Posterior cingulate gyrus (tissue), 11 donors: Measurements from ENCODE around the gene FAIM2.

Source experiments
- DNase-seq, 10 donors: peaks; one replicate each; pipeline versions ENCODE4 v3.0.0 to v3.0.0-alpha.2; 2020 to 2021; ENCODE audit warnings: mixed read lengths in 3 of 10
- intact Hi-C: fragments of 100-400 bp; cut with DNase I; formaldehyde crosslinking; loops from one replicate; pipeline ENCODE4 v1.15.1; 2023

Gene FAIM2

GRCh38 chr12:49843411-49843810, 60.3 kb downstream of the FAIM2 start:
- DNase-seq: no peak
- intact Hi-C loops: loop anchor here (2.0 kb wide), 1 partner anchor 15 kb away; the partner anchor contains the start of gene NCKAP5L

DNA sequence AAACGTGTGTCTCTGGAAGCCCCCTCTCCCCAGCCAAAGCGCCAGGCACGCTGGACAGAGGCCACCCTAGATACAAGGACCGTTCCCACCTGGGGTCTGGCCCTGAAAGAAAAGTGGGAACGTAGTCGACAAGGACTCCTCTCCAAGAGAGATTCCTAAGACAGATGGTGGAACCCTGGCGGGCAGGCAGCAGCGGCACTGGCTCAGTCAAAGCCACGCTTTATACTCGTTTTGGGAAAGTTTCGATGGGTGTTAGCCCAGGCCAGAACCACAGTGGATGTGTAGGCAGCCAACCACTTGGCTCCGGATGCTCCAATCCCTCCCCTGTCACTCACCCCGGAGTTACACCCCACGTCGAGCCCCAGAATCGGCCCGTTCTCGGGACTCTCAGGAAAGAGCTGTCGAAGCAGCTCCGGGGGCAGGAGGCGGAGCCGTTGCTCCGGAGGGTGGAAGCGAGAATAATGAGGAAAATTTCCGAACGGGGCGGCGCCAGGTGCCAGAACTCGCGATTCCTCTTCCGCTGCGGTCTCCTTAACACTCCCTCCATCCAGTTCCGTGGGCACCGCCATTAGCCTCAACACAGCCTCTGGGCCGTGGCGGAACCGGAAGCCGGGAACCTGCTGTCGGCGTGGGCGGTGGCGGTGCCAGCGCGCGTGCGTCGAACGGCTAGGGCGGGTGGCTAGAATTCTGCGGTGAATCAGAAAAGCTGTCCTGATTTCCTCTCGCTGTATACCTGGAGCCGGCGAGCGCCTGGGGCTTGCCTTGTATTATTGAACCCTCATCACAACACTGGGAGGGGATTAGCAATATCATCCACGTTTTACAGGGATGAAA, 61.0 kb downstream of the FAIM2 start, which contains the start of gene BCDIN3D:
TSS of gene BCDIN3D (minus strand) at position 588 of the 834 bp plus-strand sequence. CDS start at position 569, 19 bp downstream.
- intact Hi-C loops: loop anchor here (2.0 kb wide), 1 partner anchor 14 kb away; the partner anchor contains the start of gene NCKAP5L
- DNase-seq: peak; percentile 83 to 99 (median 90)

- intact Hi-C loops: loop anchor here (1.0 kb wide), 1 partner anchor 63 kb away; no protein-coding TSS in a partner anchor
- DNase-seq: no peak
Measured at GRCh38 chr12:49838973-49839633, 64.6 kb downstream of the FAIM2 start.

DNA sequence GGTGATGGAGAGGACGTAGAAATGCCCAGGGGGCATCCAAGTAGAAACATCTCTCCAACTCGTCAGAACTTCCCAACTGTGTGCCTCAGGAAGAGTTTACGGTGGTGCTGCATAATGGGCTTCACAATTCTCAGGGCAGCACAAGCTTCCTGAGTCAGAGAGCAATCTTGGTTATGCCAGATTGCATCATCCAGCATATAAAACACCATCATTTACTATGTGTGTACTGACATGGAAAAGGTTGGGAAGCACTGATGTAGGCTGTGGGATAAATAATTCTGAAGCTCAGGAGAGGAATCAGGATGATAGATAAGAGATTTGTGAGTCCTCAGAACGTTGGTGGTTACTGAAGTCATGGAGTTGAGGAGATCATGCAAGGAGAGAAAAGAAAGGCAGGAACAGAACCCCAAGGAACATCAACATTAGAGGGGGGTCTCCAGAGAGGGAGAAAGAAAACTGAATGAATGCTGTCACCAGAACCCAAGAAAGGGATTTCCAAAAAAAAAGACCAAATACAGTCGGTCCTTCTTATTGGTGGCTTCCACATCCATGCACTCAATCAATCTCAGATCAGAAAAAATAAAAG, 70.8 kb downstream of the FAIM2 start:
- DNase-seq: no peak

GRCh38 chr12:49831717-49832116, 72.0 kb downstream of the FAIM2 start:
- DNase-seq: no peak
- intact Hi-C loops: no loop called here

More for the DNA sequence above, 70.8 kb downstream of the FAIM2 start:
- intact Hi-C loops: no loop called here

- intact Hi-C loops: loop anchor here (2.0 kb wide), 1 partner anchor 14 kb away; the partner anchor contains the start of gene BCDIN3D
- peak; percentile 91 to 99 (median 94) for DNase-seq
Measured at GRCh38 chr12:49828133-49829091, 75.3 kb downstream of the FAIM2 start, which contains the start of gene NCKAP5L. Gene NCKAP5L, minus strand, starts transcription at chr12:49828413. Its CDS starts 24,369 bp downstream, at chr12:49804044.

DNA sequence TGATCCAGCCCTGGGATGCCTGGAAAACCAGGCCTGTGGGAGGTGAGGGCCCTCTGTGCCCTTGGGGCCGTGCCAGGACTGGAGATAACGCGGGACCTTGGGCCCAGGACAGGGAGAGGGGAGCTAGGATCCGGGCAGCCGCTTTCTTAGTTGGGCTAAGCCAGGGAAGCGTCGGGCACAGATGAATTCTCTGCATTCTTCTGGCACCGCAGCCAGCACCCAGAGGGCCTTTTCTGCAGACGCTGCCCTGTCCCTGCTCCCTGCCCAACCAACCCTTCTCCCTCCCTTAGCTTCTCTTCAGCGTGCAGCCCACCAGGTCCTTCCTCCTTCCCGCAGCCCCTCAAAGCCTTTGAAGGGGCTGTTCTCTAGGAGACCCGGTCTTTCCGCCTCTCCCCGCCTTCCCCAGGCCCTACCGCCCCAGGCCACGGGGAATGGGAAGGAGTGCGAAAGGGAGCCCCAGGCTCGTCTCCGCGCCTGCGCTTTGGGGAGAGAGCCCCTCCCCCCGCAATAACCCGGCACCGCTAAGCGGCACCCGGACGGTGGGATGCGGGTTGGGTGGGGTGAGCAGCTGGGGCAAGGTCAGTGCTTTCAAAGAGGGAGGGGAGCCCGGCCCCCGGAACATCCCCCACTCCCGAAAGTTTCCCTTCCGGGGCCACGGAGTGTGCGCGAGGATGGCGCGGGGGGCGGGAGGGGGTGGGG, 76.2 kb downstream of the FAIM2 start:
- DNase-seq: peak; percentile 62 to 95 (median 71)
- intact Hi-C loops: loop anchor here (2.0 kb wide), 1 partner anchor 15 kb away; the partner anchor contains the start of gene BCDIN3D

DNA sequence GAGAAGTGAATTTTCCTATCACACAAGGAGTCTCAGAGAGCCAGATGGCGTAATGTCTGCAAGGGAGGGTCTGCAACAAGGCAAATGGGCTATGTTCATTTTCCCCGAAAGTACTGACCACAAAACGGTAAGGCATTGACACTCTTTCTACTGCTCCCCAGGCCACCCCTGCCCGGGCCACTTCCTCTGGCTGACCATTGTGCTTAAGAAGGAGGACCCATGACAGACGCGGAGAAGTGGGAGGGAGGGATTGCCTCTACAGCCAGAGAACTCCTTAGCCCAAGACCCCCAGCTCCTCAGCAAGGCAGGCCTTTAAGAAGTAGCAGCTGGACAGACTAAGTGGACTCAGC, 76.7 kb downstream of the FAIM2 start:
- intact Hi-C loops: no loop called here
- no peak for DNase-seq

DNA sequence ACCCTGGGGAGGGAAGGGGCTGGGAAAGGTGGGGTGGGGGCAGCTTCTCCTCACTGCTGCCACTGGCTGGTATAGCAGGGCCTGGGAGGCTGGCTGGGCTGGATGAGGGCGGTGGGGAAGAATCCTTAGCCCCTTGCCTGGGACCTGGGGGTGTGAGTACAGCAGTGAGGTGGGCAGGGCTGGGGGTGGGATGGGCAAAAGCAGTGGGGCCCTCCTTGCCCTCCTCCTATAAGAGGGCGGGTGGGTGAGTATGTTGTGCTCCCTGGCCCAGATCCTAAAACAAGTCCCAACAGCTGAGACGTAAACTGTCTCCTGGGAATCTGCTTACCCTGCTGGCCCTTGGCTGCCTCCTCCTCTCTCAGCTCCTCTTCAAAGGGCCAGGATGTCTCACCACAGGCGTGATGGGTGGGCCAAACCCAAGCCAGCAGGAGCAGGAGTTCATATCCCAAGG, 77.7 kb downstream of the FAIM2 start:
- no peak for DNase-seq
- intact Hi-C loops: no loop called here

- peak in 1 of 10 donors; percentile 87 for DNase-seq
- intact Hi-C loops: no loop called here
Measured at GRCh38 chr12:49825360-49825970, 78.2 kb downstream of the FAIM2 start.

GRCh38 chr12:49824895-49825294, 78.8 kb downstream of the FAIM2 start:
- DNase-seq: no peak
- intact Hi-C loops: no loop called here

DNA sequence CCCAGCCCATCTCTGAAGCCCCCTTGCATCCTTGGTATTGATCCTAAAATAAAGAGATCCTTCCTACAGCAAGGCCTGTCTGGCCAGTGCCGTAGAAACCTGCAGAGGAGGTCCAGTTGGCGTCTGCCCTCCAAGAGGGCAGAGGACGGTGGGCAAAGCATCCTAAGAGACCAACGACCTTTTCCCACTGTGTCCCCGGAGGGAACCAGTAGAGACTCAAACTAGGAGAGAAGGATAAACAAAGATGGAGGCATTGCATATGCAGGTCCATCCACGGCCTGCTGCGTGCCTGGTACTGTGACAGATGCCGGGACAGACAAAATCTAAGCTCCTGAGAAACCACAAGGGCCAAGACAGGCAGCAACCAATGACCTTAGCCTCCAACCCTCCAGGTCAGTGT, 79.3 kb downstream of the FAIM2 start:
- intact Hi-C loops: no loop called here
- DNase-seq: no peak

DNA sequence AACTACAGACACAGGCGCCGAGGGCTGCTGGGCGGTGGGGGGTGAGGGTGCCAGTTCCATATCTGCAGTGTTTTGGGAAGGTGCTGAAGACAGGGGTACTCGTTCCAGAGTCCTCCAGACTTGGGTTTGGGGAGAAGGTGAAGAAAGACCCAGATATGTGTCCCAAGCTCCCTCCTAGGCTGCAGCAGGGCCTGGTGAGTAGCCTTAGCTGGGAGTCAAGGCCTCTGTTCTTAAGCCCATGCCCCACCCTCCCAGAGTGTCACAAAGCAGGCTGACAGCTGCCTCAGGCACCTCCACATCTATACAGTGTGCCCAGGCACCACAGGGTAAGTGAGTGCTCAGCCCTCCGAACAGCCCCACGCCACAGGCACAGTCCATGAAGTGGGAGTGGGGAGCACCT, 79.7 kb downstream of the FAIM2 start:
- intact Hi-C loops: no loop called here
- DNase-seq: no peak

DNA sequence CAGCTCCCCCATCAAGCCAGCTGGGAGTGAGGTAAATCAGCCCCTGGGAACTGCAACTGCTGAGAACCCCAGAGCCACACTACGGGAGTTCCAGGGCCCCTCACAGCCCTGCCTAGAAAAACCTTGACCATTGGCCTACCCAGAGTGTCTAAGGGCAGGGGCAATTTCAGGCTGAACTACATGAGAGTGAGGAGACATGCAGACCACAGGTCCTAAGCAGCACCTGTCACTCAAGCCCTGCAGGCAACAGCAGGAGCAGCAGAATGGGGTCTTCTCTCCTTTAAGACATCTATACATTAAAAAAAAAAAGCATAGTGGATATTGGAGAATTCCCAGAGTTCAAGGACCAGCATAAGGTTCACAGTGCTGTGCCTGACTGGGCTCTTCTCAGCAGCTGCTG, 80.3 kb downstream of the FAIM2 start:
- intact Hi-C loops: no loop called here
- DNase-seq: no peak

DNA sequence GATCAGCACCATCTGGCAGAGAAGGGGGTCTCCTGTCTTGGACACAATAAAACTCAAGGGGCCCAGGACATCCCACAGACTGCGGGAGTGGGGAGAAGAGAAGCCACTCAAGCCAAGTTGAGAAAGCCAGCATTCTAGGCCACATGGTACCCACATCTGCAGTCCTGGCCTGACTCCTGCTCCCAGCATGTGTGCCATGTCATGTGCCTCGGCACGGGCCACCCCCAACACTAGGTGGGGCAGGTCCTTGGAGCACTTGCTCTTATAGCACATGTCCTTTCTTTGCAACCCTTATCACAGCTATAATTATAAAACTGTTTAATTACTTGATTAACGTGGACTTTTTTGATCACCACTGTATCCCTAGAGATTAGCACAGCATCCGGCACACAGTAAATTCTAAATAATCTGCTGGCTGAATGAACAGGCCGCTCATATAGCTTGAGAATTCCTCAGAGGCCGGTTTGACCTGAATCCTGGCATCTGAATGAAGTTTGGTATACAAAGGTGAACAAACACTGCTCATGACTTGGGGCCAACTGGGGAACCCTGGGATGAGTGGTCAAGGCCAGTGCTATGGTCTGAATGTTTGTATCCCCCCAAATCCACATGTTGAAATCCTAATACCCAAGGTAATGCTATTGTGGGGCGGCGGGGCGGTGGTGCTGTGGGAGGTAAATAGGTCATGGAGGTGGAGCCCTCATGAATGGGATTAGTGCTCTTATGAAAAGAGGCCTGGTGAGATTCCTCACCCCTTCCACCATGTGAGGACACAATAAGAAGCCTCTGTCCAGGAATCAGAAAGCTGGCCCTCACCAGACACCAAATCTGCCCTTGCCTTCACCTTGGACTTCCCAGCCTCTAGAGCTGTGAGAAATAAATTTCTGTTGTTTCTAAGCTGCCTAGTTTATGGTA, 82.1 kb downstream of the FAIM2 start:
- DNase-seq: peak in 1 of 10 donors; percentile 77
- intact Hi-C loops: no loop called here

DNA sequence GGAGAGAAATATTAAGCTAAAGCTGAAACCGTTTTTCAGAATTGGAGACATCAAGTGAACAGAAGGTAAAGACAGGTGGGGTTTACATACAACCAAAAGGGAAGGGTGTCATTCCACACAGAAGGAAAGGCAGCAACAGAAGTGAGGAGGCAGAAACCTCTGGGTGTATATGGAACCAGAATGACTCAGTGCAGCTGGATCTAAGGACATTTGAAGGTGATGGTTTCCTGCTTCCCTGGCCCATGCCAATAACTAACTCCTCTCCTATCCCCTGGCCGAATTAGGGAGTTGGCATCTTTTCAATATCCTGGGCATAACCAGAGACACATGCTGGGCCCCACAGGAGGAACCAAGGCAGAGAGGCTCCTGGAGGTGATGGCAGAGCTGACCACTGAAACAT, 83.9 kb downstream of the FAIM2 start:
- DNase-seq: no peak
- intact Hi-C loops: no loop called here

GRCh38 chr12:49818241-49818895, 85.3 kb downstream of the FAIM2 start:
- intact Hi-C loops: no loop called here
- peak in 1 of 10 donors; percentile 2 for DNase-seq
